Smooth muscle cell (in vitro differentiated cells): ENCODE results near the gene SMARCA2. TPM values are rescaled to one million over a fixed set of nuclear protein-coding genes. Genes with fewer than 3 reads are reported as not detected.
A peak's percentile ranks its signal among the peaks of the same experiment; 100 is the strongest.

Source experiments
- DNase-seq: peaks from one replicate; lab custom pipeline; 2025; ENCODE audit not compliant: unreplicated experiment; lab: John Stamatoyannopoulos, UW
- H2AFZ ChIP-seq: fragments of 200-600 bp; sonication (generic); 2 replicates; pipeline ENCODE4 v1.6.0; 2016; ENCODE audit warnings: antibody characterized with exemption, low read depth, mild to moderate bottlenecking
- H3F3A ChIP-seq: fragments of 200-600 bp; sonication (generic); 2 replicates; pipeline ENCODE4 v1.6.0; 2017; ENCODE audit warnings: antibody characterized with exemption, low read depth
- H3K27ac ChIP-seq: fragments of 200-600 bp; sonication (generic); 2 replicates; pipeline ENCODE4 v1.5.1; 2016; ENCODE audit warnings: low read depth, mild to moderate bottlenecking
- H3K27me3 ChIP-seq: fragments of 200-600 bp; sonication (generic); 2 replicates; pipeline ENCODE4 v1.6.1; 2016; ENCODE audit warnings: low read depth, mild to moderate bottlenecking
- H3K36me3 ChIP-seq: fragments of 200-600 bp; sonication (generic); 2 replicates; pipeline ENCODE4 v1.5.1; 2016; ENCODE audit warnings: low read depth
- H3K4me1 ChIP-seq: fragments of 200-600 bp; sonication (generic); 2 replicates; pipeline ENCODE4 v1.5.1; 2016; ENCODE audit warnings: low read depth
- H3K4me2 ChIP-seq: fragments of 200-600 bp; sonication (generic); 2 replicates; pipeline ENCODE4 v1.6.0; 2016; ENCODE audit warnings: mild to moderate bottlenecking
- H3K4me3 ChIP-seq: fragments of 200-600 bp; sonication (generic); 2 replicates; pipeline ENCODE4 v1.5.1; 2016; ENCODE audit warnings: mild to moderate bottlenecking
- H3K79me2 ChIP-seq: fragments of 200-600 bp; sonication (generic); 2 replicates; pipeline ENCODE4 v1.6.0; 2016; ENCODE audit warnings: low read depth, mild to moderate bottlenecking
- H3K9ac ChIP-seq: fragments of 200-600 bp; sonication (generic); 2 replicates; pipeline ENCODE4 v1.6.0; 2016; ENCODE audit warnings: low read depth
- H3K9me3 ChIP-seq: fragments of 200-600 bp; sonication (generic); replicated peaks from 2 replicates; pipeline ENCODE4 v1.5.1; 2016; ENCODE audit warnings: low read depth
- H4K20me1 ChIP-seq: fragments of 200-600 bp; sonication (generic); 2 replicates; pipeline ENCODE4 v1.6.0; 2016; ENCODE audit warnings: low read depth
- CTCF ChIP-seq: fragments of 200-600 bp; sonication (generic); IDR thresholded peaks from 2 replicates; pipeline ENCODE4 v1.5.1; 2017; ENCODE audit warnings: borderline replicate concordance, mild to moderate bottlenecking, antibody characterized with exemption; ENCODE audit not compliant: insufficient read depth, poor library complexity, severe bottlenecking
- WGBS: methylation state at CpG from one replicate; pipeline ENCODE4 v1.1.7; 2016; ENCODE audit warnings: low lambda C conversion rate; 5-methylcytosine and 5-hydroxymethylcytosine counted together
- polyA plus RNA-seq: library from polyadenylated mRNA; unstranded; fragments of >200 nt; fragmentation: Nextera tagmentation; extraction: Ambion mirVana; gene quantifications from 2 replicates; pipeline ENCODE4 v1.2.1, GENCODE V29; 2016
- total RNA-seq: library from RNA; depleted of rRNA; stranded (reverse); fragments of >200 nt; gene quantifications from 2 replicates; pipeline ENCODE4 v1.2.3, GENCODE V29; 2014

The SMARCA2 gene
- total and polyA plus RNA-seq, 2 experiments from 2014 or later, result 27.7 to 61.7 TPM

GRCh38 chr9:2130941-2131340 is 115.8 kb downstream of the SMARCA2 start:
- H4K20me1 ChIP-seq, result peaks cover 57% of the 10 kb centered on the region
- peaks cover 9% of the 10 kb centered on the region for H3K79me2 ChIP-seq
- no peaks in the 10 kb centered on the region for H3K36me3 ChIP-seq
- no peaks in the 10 kb centered on the region for H3F3A ChIP-seq
- no peak for TF ChIP-seq CTCF
- H3K9ac ChIP-seq, result no peak overlapping the region
- no peaks in the 10 kb centered on the region for H3K4me1 ChIP-seq
- H3K9me3 ChIP-seq, result no peaks in the 10 kb centered on the region
- no peak overlapping the region for H3K4me2 ChIP-seq
- H3K27me3 ChIP-seq, result no peaks in the 10 kb centered on the region
- no peak overlapping the region for H3K27ac ChIP-seq
- H3K4me3 ChIP-seq, result no peak overlapping the region
- DNase-seq, result no peak
- WGBS, result 96% methylated on average over 3 of the region's 3 CpGs
- H2AFZ ChIP-seq, result no peak overlapping the region

- H3K27me3 ChIP-seq, result no peaks in the 10 kb centered on the region
- H2AFZ ChIP-seq, result no peak overlapping the region
- no peak overlapping the region for H3K27ac ChIP-seq
- no peaks in the 10 kb centered on the region for H3F3A ChIP-seq
- DNase-seq, result no peak
- 74% methylated on average over 3 of the region's 3 CpGs for WGBS
- H3K9ac ChIP-seq, result no peak overlapping the region
- no peak overlapping the region for H3K4me2 ChIP-seq
- peak; percentile 66 for TF ChIP-seq CTCF
- no peaks in the 10 kb centered on the region for H3K9me3 ChIP-seq
- no peaks in the 10 kb centered on the region for H3K4me1 ChIP-seq
- peaks cover 15% of the 10 kb centered on the region for H3K79me2 ChIP-seq
- H3K36me3 ChIP-seq, result no peaks in the 10 kb centered on the region
- H4K20me1 ChIP-seq, result peaks cover 59% of the 10 kb centered on the region
- no peak overlapping the region for H3K4me3 ChIP-seq
Observed at GRCh38 chr9:2132484-2133082, 117.4 kb downstream of the SMARCA2 start.

- 65% methylated on average over 2 of the region's 2 CpGs for WGBS
- H3K9ac ChIP-seq, result no peak overlapping the region
- H3K9me3 ChIP-seq, result no peaks in the 10 kb centered on the region
- H3K27me3 ChIP-seq, result no peaks in the 10 kb centered on the region
- no peaks in the 10 kb centered on the region for H3K36me3 ChIP-seq
- DNase-seq, result no peak
- H3K4me3 ChIP-seq, result no peak overlapping the region
- H3K4me1 ChIP-seq, result no peaks in the 10 kb centered on the region
- peaks cover 18% of the 10 kb centered on the region for H3K79me2 ChIP-seq
- peaks cover 54% of the 10 kb centered on the region for H4K20me1 ChIP-seq
- H3K27ac ChIP-seq, result no peak overlapping the region
- H3F3A ChIP-seq, result no peaks in the 10 kb centered on the region
- no peak overlapping the region for H3K4me2 ChIP-seq
- no peak overlapping the region for H2AFZ ChIP-seq
- no peak for TF ChIP-seq CTCF
Observed at GRCh38 chr9:2134391-2134790, 119.2 kb downstream of the SMARCA2 start.

- Histone ChIP-seq H4K20me1 (peaks cover 25% of the 10 kb centered on the region), H3K27me3 (no peaks in the 10 kb centered on the region), H3F3A (no peaks in the 10 kb centered on the region), H3K36me3 (no peaks in the 10 kb centered on the region), H2AFZ (no peak overlapping the region), H3K9ac (no peak overlapping the region), H3K79me2 (peaks cover 17% of the 10 kb centered on the region), H3K9me3 (no peaks in the 10 kb centered on the region), H3K4me3 (no peak overlapping the region), H3K4me1 (no peaks in the 10 kb centered on the region), H3K27ac (no peak overlapping the region), H3K4me2 (no peak overlapping the region)
- no peak for DNase-seq
- WGBS, result 97% methylated on average over 4 of the region's 4 CpGs
- TF ChIP-seq CTCF, result no peak
Observed at GRCh38 chr9:2138646-2139045, 123.5 kb downstream of the SMARCA2 start.
